ENCODE measurements around the gene RABGGTB.
"Not testable (repeated sequence)": the region's sequence is repeated elsewhere in the genome, so short reads cannot be mapped to it uniquely, and the experiment has no call there.

RABGGTB gene

DNA sequence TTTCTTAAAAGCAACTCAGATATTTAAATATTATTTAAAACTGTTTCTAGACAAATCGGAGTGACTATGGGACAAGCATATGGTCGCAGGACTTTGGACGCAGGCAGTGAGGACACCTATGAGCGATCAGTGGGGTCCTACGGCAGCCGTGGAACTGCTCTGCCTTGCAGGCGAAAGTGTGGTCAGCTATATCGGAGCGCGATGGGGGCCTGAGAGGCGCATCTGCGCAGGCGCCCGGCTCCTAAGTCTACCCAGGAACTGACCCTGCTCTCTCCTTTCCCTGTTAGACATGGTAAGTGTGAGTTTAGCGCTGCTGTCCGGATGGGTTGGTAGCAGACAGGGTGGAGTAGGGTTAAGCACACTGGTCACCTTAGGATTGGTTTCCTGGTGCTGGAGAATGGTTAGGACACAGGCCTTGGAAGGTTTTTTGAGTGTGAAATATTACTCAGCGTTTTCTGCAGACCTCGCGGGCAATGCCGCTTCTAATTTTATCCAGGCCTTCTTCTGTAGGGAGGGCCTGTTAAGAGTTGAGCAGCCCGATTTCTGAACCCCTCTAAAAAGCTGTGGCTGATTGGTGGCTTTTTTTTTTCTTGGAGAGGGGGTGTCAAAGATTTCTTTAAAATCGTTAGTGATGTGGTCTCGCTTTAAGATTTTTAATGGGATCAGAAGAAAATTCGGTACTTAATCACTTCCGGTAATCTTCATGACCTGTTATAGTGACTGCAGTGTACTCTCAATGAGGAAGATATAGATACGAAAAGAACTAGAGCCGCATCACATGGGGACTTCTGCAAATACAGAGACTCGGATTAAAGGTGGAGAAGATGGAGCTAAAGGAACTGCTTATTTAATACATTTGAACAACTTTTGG is at the start of gene RABGGTB:
Gene RABGGTB, plus strand, starts transcription at position 274 of the 871 bp plus-strand sequence. Its CDS starts 16 bp downstream, at position 290.
- H3K27ac Mint-ChIP-seq = peak within 1 kb of the TSS; percentile 99
- H3K4me1 Mint-ChIP-seq = peaks cover 65% of the 10 kb centered on the region
- H3K27me3 Mint-ChIP-seq = no peaks in the 10 kb centered on the region
- no peaks in the 10 kb centered on the region for H3K9me3 Mint-ChIP-seq
- ATAC-seq = peak; percentile 92
- H3K4me3 Mint-ChIP-seq = peak within 1 kb of the TSS; percentile 99
- peaks cover 50% of the 10 kb centered on the region for H3K36me3 Mint-ChIP-seq

- no peaks in the 10 kb centered on the region for H3K27me3 Mint-ChIP-seq
- peaks cover 58% of the 10 kb centered on the region for H3K36me3 Mint-ChIP-seq
- no peak for ATAC-seq
- H3K4me1 Mint-ChIP-seq = peaks cover 17% of the 10 kb centered on the region
- no peak overlapping the region for H3K4me3 Mint-ChIP-seq
- no peaks in the 10 kb centered on the region for H3K9me3 Mint-ChIP-seq
- H3K27ac Mint-ChIP-seq = no peak overlapping the region
Measured at GRCh38 chr1:75742047-75742625, 43.9 kb upstream of the RABGGTB start.

DNA sequence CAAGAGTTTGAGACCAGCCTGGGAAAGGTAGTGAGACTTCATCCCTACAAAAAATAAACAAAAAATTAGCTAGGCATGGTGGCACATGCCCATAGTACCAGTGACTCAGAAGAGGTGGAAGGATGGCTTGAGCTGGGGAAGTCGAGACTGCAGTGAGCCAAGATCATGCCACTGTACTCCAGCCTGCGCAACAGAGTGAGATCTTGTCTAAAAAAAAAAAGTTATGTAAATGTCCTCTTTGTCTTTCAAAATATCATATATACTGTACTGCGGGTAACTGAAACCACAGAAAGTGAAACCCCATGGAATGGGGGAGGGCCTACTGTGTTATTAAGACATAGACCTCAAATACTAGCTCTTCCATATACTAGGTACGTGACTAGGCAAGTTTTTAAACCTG is 40.8 kb upstream of the RABGGTB start:
- Mint-ChIP-seq H3K4me3 (no peak overlapping the region), H3K27me3 (no peaks in the 10 kb centered on the region), H3K4me1 (peaks cover 17% of the 10 kb centered on the region), H3K27ac (peak overlapping the region; percentile 64), H3K9me3 (no peaks in the 10 kb centered on the region), H3K36me3 (peaks cover 46% of the 10 kb centered on the region)
- ATAC-seq = peak; percentile 72

GRCh38 chr1:75757210-75757609 is 28.8 kb upstream of the RABGGTB start:
- H3K36me3 Mint-ChIP-seq = peaks cover 75% of the 10 kb centered on the region
- H3K27me3 Mint-ChIP-seq, H3K4me3 Mint-ChIP-seq, ATAC-seq, H3K9me3 Mint-ChIP-seq, H3K27ac Mint-ChIP-seq, H3K4me1 Mint-ChIP-seq: not testable (repeated sequence)

DNA sequence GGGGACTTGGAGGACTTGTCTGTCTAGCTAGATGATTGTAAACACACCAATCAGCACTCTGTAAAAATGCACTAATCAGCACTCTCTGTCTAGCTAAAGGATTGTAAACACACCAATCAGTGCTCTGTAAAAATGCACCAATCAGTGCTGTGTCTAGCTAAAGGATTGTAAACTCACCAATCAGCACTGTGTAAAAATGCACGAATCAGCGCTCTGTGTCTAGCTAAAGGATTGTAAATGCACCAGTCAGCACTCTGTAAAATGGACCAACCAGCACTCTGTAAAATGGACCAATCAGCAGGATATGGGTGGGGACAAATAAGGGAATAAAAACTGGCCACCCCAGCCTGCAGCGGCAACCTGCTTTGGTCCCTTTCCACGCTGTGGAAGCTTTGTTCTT is 27.5 kb upstream of the RABGGTB start:
- H3K27me3 Mint-ChIP-seq, H3K4me3 Mint-ChIP-seq, H3K27ac Mint-ChIP-seq, H3K4me1 Mint-ChIP-seq, H3K9me3 Mint-ChIP-seq, ATAC-seq: not testable (repeated sequence)
- peaks cover 62% of the 10 kb centered on the region for H3K36me3 Mint-ChIP-seq

- no peaks in the 10 kb centered on the region for H3K27me3 Mint-ChIP-seq
- H3K4me1 Mint-ChIP-seq = no peaks in the 10 kb centered on the region
- no peak for ATAC-seq
- no peaks in the 10 kb centered on the region for H3K9me3 Mint-ChIP-seq
- H3K4me3 Mint-ChIP-seq = no peak overlapping the region
- H3K36me3 Mint-ChIP-seq = peaks cover 6% of the 10 kb centered on the region
- no peak overlapping the region for H3K27ac Mint-ChIP-seq
Measured at GRCh38 chr1:75764057-75764655, 21.9 kb upstream of the RABGGTB start.

- H3K4me3 Mint-ChIP-seq = no peak overlapping the region
- no peak overlapping the region for H3K27ac Mint-ChIP-seq
- H3K4me1 Mint-ChIP-seq = no peaks in the 10 kb centered on the region
- no peak for ATAC-seq
- no peaks in the 10 kb centered on the region for H3K27me3 Mint-ChIP-seq
- H3K36me3 Mint-ChIP-seq = peaks cover 6% of the 10 kb centered on the region
- H3K9me3 Mint-ChIP-seq = no peaks in the 10 kb centered on the region
Measured at GRCh38 chr1:75765697-75766355, 20.2 kb upstream of the RABGGTB start.

DNA sequence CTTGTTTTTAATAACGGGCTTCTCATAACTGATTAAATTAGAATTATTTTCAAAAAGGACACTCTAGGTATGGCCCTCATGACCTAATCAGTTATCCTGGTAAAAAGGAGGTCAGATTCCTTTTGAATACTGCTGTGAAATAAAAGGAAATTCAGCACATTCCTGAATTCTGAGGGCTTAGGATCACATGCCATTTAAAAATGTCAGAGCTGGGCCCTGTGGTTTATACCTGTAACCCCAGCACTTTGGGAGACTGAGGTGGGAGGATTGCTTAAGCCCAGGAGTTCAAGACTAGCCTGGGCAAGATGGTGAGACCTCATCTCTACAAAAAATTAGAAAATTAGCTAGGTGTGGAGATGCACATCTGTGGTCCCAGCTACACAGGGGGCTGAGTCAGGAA is 18.0 kb upstream of the RABGGTB start:
- no peak for ATAC-seq

DNA sequence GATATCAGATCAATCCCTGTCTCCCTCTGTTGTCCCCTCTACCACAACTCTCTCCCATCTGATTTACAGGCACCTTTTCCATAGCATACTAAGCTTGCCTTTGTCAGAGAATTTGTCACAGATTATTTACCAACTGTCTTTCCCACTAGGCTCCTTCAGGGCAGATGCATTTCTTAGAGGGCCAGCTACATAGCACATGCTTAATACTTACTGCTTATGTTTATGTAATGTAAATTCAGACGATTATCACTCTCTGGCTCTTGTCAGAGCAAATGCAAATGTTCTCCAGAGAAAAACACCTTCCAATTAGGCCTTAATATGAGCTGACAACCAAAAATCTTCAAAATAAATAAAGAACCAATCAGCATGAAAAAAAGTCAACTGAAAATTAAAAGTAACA is 15.3 kb upstream of the RABGGTB start:
- Mint-ChIP-seq H3K36me3 (peaks cover 20% of the 10 kb centered on the region), H3K9me3 (no peaks in the 10 kb centered on the region), H3K27ac (no peak overlapping the region), H3K27me3 (no peaks in the 10 kb centered on the region), H3K4me3 (no peak overlapping the region), H3K4me1 (peaks cover 5% of the 10 kb centered on the region)
- no peak for ATAC-seq

More for the DNA sequence above, 18.0 kb upstream of the RABGGTB start:
- Mint-ChIP-seq H3K27me3 (no peaks in the 10 kb centered on the region), H3K36me3 (no peaks in the 10 kb centered on the region), H3K4me3 (no peak overlapping the region), H3K27ac (no peak overlapping the region), H3K9me3 (no peaks in the 10 kb centered on the region), H3K4me1 (no peaks in the 10 kb centered on the region)

GRCh38 chr1:75771978-75772377 is 14.1 kb upstream of the RABGGTB start:
- ATAC-seq = no peak
- Mint-ChIP-seq H3K36me3 (peaks cover 24% of the 10 kb centered on the region), H3K27me3 (no peaks in the 10 kb centered on the region), H3K27ac (no peak overlapping the region), H3K9me3 (no peaks in the 10 kb centered on the region), H3K4me3 (no peak overlapping the region), H3K4me1 (peaks cover 5% of the 10 kb centered on the region)

- not testable (repeated sequence) for H3K4me3 Mint-ChIP-seq, H3K27me3 Mint-ChIP-seq, H3K27ac Mint-ChIP-seq, H3K9me3 Mint-ChIP-seq, ATAC-seq
- Mint-ChIP-seq H3K36me3 (peaks cover 62% of the 10 kb centered on the region), H3K4me1 (peaks cover 32% of the 10 kb centered on the region)
Measured at GRCh38 chr1:75777812-75778211, 8.2 kb upstream of the RABGGTB start.

DNA sequence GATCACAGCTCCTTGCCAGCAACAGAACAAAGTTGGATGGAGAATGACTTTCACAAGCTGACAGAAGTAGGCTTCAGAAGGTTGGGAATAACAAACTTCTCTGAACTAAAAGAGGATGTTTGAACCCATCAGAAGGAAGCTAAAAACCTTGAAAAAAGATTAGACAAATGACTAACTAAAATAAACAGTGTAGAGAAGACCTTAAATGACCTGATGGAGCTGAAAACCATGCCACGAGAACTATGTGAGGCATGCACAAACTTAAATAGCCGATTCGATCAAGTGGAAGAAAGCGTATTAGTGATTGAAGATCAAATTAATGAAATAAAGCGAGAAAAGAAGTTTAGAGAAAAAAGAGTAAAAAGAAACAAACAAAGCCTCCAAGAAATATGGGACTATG is 7.4 kb upstream of the RABGGTB start:
- peaks cover 61% of the 10 kb centered on the region for H3K36me3 Mint-ChIP-seq
- not testable (repeated sequence) for H3K9me3 Mint-ChIP-seq, H3K4me3 Mint-ChIP-seq, H3K27me3 Mint-ChIP-seq, ATAC-seq
- peaks cover 32% of the 10 kb centered on the region for H3K4me1 Mint-ChIP-seq
- H3K27ac Mint-ChIP-seq = peak overlapping the region; percentile 9

DNA sequence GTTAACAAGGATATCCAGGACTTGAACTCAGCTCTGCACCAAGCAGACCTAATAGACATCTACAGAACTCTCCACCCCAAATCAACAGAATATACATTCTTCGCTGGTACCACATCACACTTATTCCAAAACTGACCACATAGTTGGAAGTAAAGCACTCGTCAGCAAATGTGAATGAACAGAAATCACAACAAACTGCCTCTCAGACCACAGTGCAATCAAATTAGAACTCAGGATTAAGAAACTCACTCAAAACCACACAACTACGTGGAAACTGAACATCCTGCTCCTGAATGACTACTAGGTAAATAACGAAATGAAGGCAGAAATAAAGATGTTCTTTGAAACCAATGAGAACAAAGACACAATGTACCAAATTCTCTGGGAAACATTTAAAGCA is 5.9 kb upstream of the RABGGTB start:
- Mint-ChIP-seq H3K4me1 (peaks cover 34% of the 10 kb centered on the region), H3K36me3 (peaks cover 47% of the 10 kb centered on the region)
- H3K9me3 Mint-ChIP-seq, H3K27me3 Mint-ChIP-seq, H3K27ac Mint-ChIP-seq, H3K4me3 Mint-ChIP-seq, ATAC-seq: not testable (repeated sequence)

GRCh38 chr1:75783920-75784319 is 2.1 kb upstream of the RABGGTB start:
- H3K27me3 Mint-ChIP-seq, H3K9me3 Mint-ChIP-seq, ATAC-seq: not testable (repeated sequence)
- Mint-ChIP-seq H3K4me3 (peak overlapping the region; percentile 99), H3K36me3 (peaks cover 45% of the 10 kb centered on the region), H3K4me1 (peaks cover 59% of the 10 kb centered on the region), H3K27ac (peak overlapping the region; percentile 99)

DNA sequence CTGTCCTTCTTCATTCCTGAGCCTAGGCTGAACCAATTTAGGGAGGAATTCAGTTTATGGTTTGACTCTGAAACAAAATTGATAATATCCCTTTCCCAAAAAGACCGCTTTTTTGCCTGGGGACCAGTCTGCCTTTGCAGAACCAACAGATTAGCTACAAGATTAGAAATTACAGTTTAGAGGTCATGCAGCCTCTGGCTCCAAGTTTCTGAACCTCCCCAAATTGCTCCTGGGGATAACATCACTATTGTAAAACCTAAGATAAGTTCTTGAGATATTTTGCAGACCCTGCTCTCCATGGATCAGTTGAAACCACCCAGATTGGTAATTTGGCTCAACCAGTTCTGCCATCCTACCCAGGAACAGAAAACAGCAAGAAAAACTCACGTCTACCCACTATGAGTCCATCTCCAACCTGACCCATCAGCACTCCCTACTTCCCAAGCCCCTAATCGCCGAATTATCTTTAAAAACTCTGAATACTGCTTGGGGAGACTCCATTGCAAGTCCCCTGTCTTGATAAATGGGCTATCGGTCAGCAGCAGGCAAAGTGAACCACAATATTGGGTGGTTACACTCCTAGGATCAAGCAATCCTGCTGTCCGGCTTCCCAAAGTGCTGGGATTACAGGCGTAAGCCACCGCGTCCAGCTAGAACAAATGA is 605 bp upstream of the RABGGTB start:
- H3K27ac Mint-ChIP-seq = peak overlapping the region; percentile 99
- peak overlapping the region; percentile 99 for H3K4me3 Mint-ChIP-seq
- no peaks in the 10 kb centered on the region for H3K9me3 Mint-ChIP-seq
- peaks cover 46% of the 10 kb centered on the region for H3K36me3 Mint-ChIP-seq
- peak; percentile 2 for ATAC-seq
- peaks cover 62% of the 10 kb centered on the region for H3K4me1 Mint-ChIP-seq
- H3K27me3 Mint-ChIP-seq = no peaks in the 10 kb centered on the region

Measured in stimulated activated memory B cell treated with anti-CD40 and anti-IgM and Interleukin-4, amounts not matched to agents 10 μg/mL and 1 μg/mL and 100 μg/mL, for 72 hours (primary cell).